Neural cell (in vitro differentiated cells): Measurements from ENCODE around the gene PADI3. TPM values are rescaled to one million over a fixed set of nuclear protein-coding genes. Genes with fewer than 3 reads are reported as not detected.

Experiments
- H2AFZ ChIP-seq: fragments of 200-600, 300-800 bp; sonication (generic), shearing (Covaris generic); 2 replicates; pipeline ENCODE4 v1.6.0; 2014; ENCODE audit warnings: low read depth, mild to moderate bottlenecking, antibody characterized with exemption, low read length, moderate library complexity
- H3F3A ChIP-seq: fragments of 200-600 bp; shearing (Covaris generic); 2 replicates; pipeline ENCODE4 v1.6.1; 2016; ENCODE audit warnings: mild to moderate bottlenecking, moderate library complexity, mixed read lengths, antibody characterized with exemption, low read length; ENCODE audit not compliant: insufficient read depth, poor library complexity, severe bottlenecking
- H3K27ac ChIP-seq: fragments of 200-600, 300-800 bp; sonication (generic), shearing (Covaris generic); 2 replicates; pipeline ENCODE4 v1.5.1; 2014; ENCODE audit warnings: mild to moderate bottlenecking, low read length, moderate library complexity
- H3K27me3 ChIP-seq: fragments of 300-800, 200-600 bp; sonication (generic), shearing (Covaris generic); 2 replicates; pipeline ENCODE4 v1.6.0; 2014; ENCODE audit warnings: mild to moderate bottlenecking, low read depth, low read length, moderate library complexity; ENCODE audit not compliant: insufficient read depth
- H3K36me3 ChIP-seq: fragments of 300-800, 200-600 bp; sonication (generic), shearing (Covaris generic); 2 replicates; pipeline ENCODE4 v1.5.1; 2014; ENCODE audit warnings: mild to moderate bottlenecking, antibody characterized with exemption, low read length, moderate library complexity; ENCODE audit not compliant: insufficient read depth
- H3K4me2 ChIP-seq: fragments of 300-800, 200-600 bp; sonication (generic), shearing (Covaris generic); 2 replicates; pipeline ENCODE4 v1.6.0; 2014; ENCODE audit warnings: mild to moderate bottlenecking, low read length
- H3K4me3 ChIP-seq: fragments of 300-800, 200-600 bp; sonication (generic), shearing (Covaris generic); 2 replicates; pipeline ENCODE4 v1.5.1; 2014; ENCODE audit warnings: mild to moderate bottlenecking, low read length, moderate library complexity
- H3K79me2 ChIP-seq: fragments of 200-600 bp; shearing (Covaris generic); replicated peaks from 2 replicates; pipeline ENCODE4 v1.6.0; 2014; ENCODE audit warnings: mild to moderate bottlenecking, low read length, moderate library complexity; ENCODE audit not compliant: insufficient read depth
- H3K9ac ChIP-seq: fragments of 300-800, 200-600 bp; sonication (generic), shearing (Covaris generic); 2 replicates; pipeline ENCODE4 v1.6.1; 2016; ENCODE audit warnings: mild to moderate bottlenecking, low read length, mixed read lengths
- H3K9me2 ChIP-seq: fragments of 200-600 bp; shearing (Covaris generic); 2 replicates; pipeline ENCODE4 v1.6.1; 2016; ENCODE audit warnings: mild to moderate bottlenecking, low read length, mixed read lengths; ENCODE audit not compliant: insufficient read depth
- H3K9me3 ChIP-seq: fragments of 200-600, 300-800 bp; sonication (generic), shearing (Covaris generic); 2 replicates; pipeline ENCODE4 v1.6.1; 2016; ENCODE audit warnings: mild to moderate bottlenecking, mixed run types, low read length, moderate library complexity, mixed read lengths
- H4K20me1 ChIP-seq: fragments of 200-600 bp; shearing (Covaris generic); 2 replicates; pipeline ENCODE4 v1.6.1; 2016; ENCODE audit warnings: mild to moderate bottlenecking, mixed run types; ENCODE audit not compliant: insufficient read depth
- CTCF ChIP-seq: fragments of 450-650 bp; IDR thresholded peaks from 2 replicates; pipeline ENCODE4 v1.5.1; 2014; ENCODE audit warnings: antibody characterized with exemption, mild to moderate bottlenecking, moderate library complexity; ENCODE audit not compliant: poor library complexity, severe bottlenecking
- EP300 ChIP-seq: fragments of 450-650 bp; conservative IDR thresholded peaks from 2 replicates; pipeline ENCODE4 v1.6.1; 2014; ENCODE audit warnings: antibody characterized with exemption, mild to moderate bottlenecking, moderate library complexity; ENCODE audit not compliant: poor library complexity, severe bottlenecking
- EZH2 ChIP-seq: fragments of 200-600, 300-800 bp; shearing (Covaris generic), sonication (generic); IDR thresholded peaks from 2 replicates; pipeline ENCODE4 v1.6.1; 2014; ENCODE audit warnings: antibody characterized with exemption, low read length, borderline replicate concordance, mild to moderate bottlenecking; ENCODE audit not compliant: insufficient read depth, poor library complexity, severe bottlenecking
- MXI1 ChIP-seq: fragments of 450-650 bp; conservative IDR thresholded peaks from 2 replicates; pipeline ENCODE4 v1.6.1; 2014; ENCODE audit warnings: antibody characterized with exemption, mild to moderate bottlenecking; ENCODE audit not compliant: poor library complexity, severe bottlenecking
- POLR2AphosphoS5 ChIP-seq: IDR thresholded peaks from 2 replicates; pipeline ENCODE4 v1.6.1; 2012
- RAD21 ChIP-seq: fragments of 450-650 bp; conservative IDR thresholded peaks from 2 replicates; pipeline ENCODE4 v1.6.1; 2014; ENCODE audit warnings: antibody characterized with exemption, mild to moderate bottlenecking, moderate library complexity
- REST ChIP-seq: IDR thresholded peaks from 2 replicates; pipeline ENCODE4 v1.6.1; 2012; ENCODE audit warnings: borderline replicate concordance
- SMC3 ChIP-seq: fragments of 450-650 bp; conservative IDR thresholded peaks from 2 replicates; pipeline ENCODE4 v1.6.1; 2014; ENCODE audit warnings: antibody characterized with exemption, mild to moderate bottlenecking, moderate library complexity; ENCODE audit not compliant: poor library complexity
- TAF1 ChIP-seq: IDR thresholded peaks from 2 replicates; pipeline ENCODE4 v1.6.1; 2012; ENCODE audit warnings: low read depth
- polyA plus RNA-seq: library from polyadenylated mRNA; depleted of rRNA; stranded (reverse); fragments of >200 nt; gene quantifications from 2 replicates; pipeline ENCODE4 v1.2.3, GENCODE V29; 2014

Gene PADI3
- polyA plus RNA-seq, 1 donor from 2014 or later: not detected

GRCh38 chr1:17227358-17227915 is 21.5 kb upstream of the PADI3 start:
- H4K20me1 ChIP-seq: no peaks in the 10 kb centered on the region
- H3K36me3 ChIP-seq: no peaks in the 10 kb centered on the region
- H2AFZ ChIP-seq: no peak overlapping the region
- no peak overlapping the region for H3K4me3 ChIP-seq
- H3F3A ChIP-seq: no peaks in the 10 kb centered on the region
- no peak overlapping the region for H3K27ac ChIP-seq
- H3K4me2 ChIP-seq: no peak overlapping the region
- H3K9me3 ChIP-seq: no peaks in the 10 kb centered on the region
- H3K79me2 ChIP-seq: no peaks in the 10 kb centered on the region
- H3K27me3 ChIP-seq: no peaks in the 10 kb centered on the region
- no peak for TF ChIP-seq REST
- TF ChIP-seq RAD21: no peak
- no peak for TF ChIP-seq EP300
- TF ChIP-seq TAF1: no peak
- TF ChIP-seq CTCF: no peak
- no peak for TF ChIP-seq EZH2
- no peak for TF ChIP-seq SMC3
- no peak for TF ChIP-seq POLR2AphosphoS5
- TF ChIP-seq MXI1: no peak
- no peak overlapping the region for H3K9ac ChIP-seq
- H3K9me2 ChIP-seq: no peaks in the 10 kb centered on the region

GRCh38 chr1:17228619-17229018 is 20.3 kb upstream of the PADI3 start:
- Histone ChIP-seq H3K79me2 (no peaks in the 10 kb centered on the region), H3K27ac (no peak overlapping the region), H3K4me2 (no peak overlapping the region), H3K27me3 (no peaks in the 10 kb centered on the region), H3K9me2 (no peaks in the 10 kb centered on the region), H4K20me1 (no peaks in the 10 kb centered on the region), H3K36me3 (no peaks in the 10 kb centered on the region), H3F3A (no peaks in the 10 kb centered on the region), H3K9ac (no peak overlapping the region), H3K4me3 (no peak overlapping the region), H2AFZ (no peak overlapping the region), H3K9me3 (no peaks in the 10 kb centered on the region)
- TF ChIP-seq POLR2AphosphoS5 (no peak), RAD21 (no peak), TAF1 (no peak), CTCF (no peak), REST (no peak), EZH2 (no peak), MXI1 (no peak), EP300 (no peak), SMC3 (no peak)
